SH-SY5Y (cell line): Measurements from ENCODE around the gene OR5K2.

Experiments used
- GATA2 ChIP-seq: IDR thresholded peaks from 2 replicates; pipeline ENCODE4 v1.6.1; 2011; ENCODE audit warnings: mild to moderate bottlenecking, low read depth, low read length
- GATA3 ChIP-seq: IDR thresholded peaks from 2 replicates; pipeline ENCODE4 v1.6.1; 2011; ENCODE audit warnings: low read depth, mild to moderate bottlenecking, low read length, moderate library complexity

Gene OR5K2

GRCh38 chr3:98512576-98512975 is 15.1 kb downstream of the OR5K2 start:
- TF ChIP-seq GATA2, result no peak

- no peak for TF ChIP-seq GATA2
- no peak for TF ChIP-seq GATA3
Measured at GRCh38 chr3:98513091-98513511, 15.6 kb downstream of the OR5K2 start.

- TF ChIP-seq GATA3, result no peak
- TF ChIP-seq GATA2, result no peak
Measured at GRCh38 chr3:98513736-98514135, 16.3 kb downstream of the OR5K2 start.

DNA sequence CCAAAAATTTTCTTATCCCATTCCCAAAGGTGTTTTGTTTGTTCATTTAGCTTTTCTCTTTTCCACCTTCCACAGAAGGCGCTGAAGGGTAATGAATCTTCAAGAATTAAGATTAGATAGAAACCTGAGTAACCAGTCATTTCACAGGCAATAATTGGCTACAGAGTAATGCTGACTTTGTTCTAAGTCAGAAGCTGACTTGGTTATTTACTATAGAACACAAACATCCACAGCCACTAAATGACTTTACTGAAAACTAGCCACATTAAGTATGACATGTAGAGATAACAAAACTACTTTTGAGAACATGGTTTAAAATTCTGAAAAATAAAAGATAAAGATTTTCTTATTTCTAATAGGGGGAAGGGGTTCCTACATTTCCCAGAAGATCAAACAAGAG is 17.5 kb downstream of the OR5K2 start:
- TF ChIP-seq GATA2 (no peak), GATA3 (no peak)

- TF ChIP-seq GATA3 (no peak), GATA2 (no peak)
Measured at GRCh38 chr3:98518816-98519215, 21.3 kb downstream of the OR5K2 start.

- no peak for TF ChIP-seq GATA2
- TF ChIP-seq GATA3, result no peak
Measured at GRCh38 chr3:98519351-98519750, 21.9 kb downstream of the OR5K2 start.

DNA sequence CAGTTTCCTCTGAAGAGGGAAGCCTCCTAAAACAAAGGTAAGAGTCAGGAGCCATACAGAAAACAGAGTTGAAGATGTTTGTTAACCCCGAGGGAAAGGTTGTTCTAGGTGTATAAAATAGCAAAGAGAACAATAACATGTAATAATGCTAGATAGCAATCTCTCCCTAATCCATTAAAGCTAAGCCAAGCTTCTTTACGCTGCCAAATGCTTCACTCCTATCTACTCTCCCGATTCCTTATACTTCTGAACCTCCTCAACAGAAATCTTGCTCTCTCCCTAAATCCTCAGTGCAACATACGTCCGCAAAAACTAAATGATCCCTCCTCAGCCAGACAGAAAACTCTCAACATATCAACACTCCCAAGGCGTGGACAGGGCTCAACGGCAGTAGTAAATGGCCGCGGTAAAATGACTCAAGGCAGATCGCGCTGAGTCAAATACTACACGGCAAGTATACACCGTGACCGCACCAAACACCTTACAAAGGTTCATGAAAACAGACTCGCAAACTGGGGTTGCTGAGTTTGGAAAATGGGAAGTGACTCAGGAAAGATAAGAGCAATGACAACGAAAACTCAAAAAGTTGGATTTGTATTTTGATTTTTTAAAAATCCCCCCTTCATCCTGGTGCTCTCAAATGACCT is 24.5 kb downstream of the OR5K2 start:
- TF ChIP-seq GATA2 (peak; percentile 72; the same call in 1 of the 2 replicates), GATA3 (peak; percentile 60)

- 0 out of 2 replicates have a peak, but pooled peaks have one; percentile 17 for TF ChIP-seq GATA2
- no peak for TF ChIP-seq GATA3
Measured at GRCh38 chr3:98522544-98523281, 25.2 kb downstream of the OR5K2 start, which contains the start of gene CLDND1. Gene CLDND1 (minus strand): TSS chr3:98522902. CDS start chr3:98521424, 1,478 bp downstream.

GRCh38 chr3:98525494-98525893 is 28.0 kb downstream of the OR5K2 start:
- TF ChIP-seq GATA3, result no peak
- TF ChIP-seq GATA2, result no peak

- TF ChIP-seq GATA3 (no peak), GATA2 (no peak)
Measured at GRCh38 chr3:98528474-98529346, 31.2 kb downstream of the OR5K2 start.

GRCh38 chr3:98529856-98530459 is 32.5 kb downstream of the OR5K2 start:
- no peak for TF ChIP-seq GATA2
- TF ChIP-seq GATA3, result no peak

DNA sequence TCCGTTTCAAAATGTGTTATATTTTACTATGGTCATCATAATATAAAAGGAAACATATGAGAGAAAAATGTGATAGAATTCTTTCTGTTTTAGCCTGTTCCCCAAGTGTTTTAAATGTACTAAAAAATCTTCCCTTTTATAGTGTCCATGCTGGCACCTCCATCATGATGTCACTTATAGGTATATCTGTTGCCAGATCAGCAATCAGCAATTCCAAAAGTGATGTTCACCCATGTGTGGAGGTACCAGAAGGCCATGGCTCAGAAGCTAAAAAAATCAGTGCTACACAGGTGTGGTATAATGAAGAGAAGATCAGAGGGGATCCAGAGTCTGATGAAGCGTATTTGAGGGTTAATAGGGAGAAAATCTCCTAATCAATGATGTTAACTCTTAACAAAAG is 33.2 kb downstream of the OR5K2 start:
- no peak for TF ChIP-seq GATA3
- no peak for TF ChIP-seq GATA2

- TF ChIP-seq GATA2 (no peak), GATA3 (no peak)
Measured at GRCh38 chr3:98531622-98532274, 34.3 kb downstream of the OR5K2 start, which contains the start of gene GPR15. Gene GPR15 (plus strand): TSS chr3:98531978. CDS start chr3:98532034, 56 bp downstream.

GRCh38 chr3:98532275-98532637 is 34.8 kb downstream of the OR5K2 start:
- TF ChIP-seq GATA2 (no peak), GATA3 (no peak)
